ENCODE results near the gene EFS.
A peak's percentile ranks its signal among the peaks of the same experiment; 100 is the strongest.

The EFS gene

DNA sequence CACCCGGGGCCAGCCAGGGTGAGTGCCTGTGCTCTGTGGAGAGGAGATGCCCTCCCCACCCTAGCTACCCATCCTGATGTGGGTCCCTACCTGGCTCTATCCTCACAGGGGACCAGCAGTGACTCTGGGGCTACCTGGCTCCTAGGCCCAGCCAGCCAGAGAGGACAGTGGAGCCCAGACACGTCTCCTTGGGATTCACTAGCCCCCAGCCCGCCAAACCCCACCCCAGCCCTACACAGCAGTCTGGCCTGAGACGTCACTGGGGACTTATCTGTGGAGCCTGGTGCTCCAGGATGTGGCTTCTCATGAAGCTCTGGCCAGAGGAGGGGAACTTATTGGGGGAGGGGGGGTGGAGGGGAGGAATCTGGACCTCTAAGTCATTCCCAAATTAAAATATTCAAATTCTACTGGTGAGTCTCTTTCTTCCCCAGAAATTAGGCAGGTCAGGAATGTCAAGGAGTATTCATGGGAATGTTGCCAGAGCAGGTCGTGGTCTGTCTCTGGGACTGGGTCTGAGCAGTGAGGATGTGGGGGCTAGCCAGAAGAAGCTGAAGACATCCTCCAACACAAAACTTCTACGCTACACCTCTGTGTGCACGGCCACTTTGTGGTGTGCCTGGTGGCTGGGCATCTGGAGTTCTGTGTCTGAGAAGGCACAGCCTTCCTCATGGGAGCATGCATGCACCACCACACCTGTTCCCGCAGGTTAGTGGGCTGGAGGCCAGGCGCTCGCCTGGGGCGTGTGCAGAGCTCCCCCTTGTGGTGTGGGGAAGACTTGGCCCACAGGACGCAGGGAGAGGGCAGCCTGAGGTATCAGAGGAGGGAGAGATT, 14.6 kb upstream of the EFS start:
- peak; percentile 45 to 49 for DNase-seq (ENCODE audit: low read depth in 1 of 2, low spot score in 1 of 2)

DNA sequence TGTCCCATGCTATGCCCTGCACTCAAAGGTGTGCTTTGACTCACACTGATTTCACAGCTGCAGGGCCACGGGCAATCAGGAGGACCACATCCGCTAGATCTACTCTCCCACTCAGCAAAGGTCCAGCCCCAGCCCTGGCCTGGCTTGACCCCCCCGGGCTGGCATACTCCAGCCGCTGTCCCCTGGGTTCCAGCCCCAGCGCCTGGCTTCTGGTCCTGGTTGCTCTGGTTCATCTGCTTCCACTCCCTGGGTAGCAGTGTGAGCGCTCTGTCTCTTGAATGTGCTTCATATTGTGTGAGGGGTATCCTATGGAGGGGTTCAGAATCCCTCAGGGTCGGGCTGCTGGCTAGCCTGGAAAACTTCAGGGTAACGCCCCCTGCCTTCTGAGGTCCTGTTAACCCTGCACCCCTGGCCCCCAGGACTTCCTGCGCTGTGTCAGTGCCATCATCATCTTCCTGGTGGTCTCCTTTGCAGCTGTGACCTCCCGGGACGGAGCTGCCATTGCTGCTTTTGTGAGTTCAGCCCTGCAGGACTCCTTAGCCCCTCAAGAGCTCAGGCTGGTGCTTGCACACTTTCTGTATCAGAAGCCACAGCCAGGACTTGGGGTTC, 13.7 kb upstream of the EFS start:
- no peak for DNase-seq (ENCODE audit: low read depth in 1 of 2, low spot score in 1 of 2)

DNA sequence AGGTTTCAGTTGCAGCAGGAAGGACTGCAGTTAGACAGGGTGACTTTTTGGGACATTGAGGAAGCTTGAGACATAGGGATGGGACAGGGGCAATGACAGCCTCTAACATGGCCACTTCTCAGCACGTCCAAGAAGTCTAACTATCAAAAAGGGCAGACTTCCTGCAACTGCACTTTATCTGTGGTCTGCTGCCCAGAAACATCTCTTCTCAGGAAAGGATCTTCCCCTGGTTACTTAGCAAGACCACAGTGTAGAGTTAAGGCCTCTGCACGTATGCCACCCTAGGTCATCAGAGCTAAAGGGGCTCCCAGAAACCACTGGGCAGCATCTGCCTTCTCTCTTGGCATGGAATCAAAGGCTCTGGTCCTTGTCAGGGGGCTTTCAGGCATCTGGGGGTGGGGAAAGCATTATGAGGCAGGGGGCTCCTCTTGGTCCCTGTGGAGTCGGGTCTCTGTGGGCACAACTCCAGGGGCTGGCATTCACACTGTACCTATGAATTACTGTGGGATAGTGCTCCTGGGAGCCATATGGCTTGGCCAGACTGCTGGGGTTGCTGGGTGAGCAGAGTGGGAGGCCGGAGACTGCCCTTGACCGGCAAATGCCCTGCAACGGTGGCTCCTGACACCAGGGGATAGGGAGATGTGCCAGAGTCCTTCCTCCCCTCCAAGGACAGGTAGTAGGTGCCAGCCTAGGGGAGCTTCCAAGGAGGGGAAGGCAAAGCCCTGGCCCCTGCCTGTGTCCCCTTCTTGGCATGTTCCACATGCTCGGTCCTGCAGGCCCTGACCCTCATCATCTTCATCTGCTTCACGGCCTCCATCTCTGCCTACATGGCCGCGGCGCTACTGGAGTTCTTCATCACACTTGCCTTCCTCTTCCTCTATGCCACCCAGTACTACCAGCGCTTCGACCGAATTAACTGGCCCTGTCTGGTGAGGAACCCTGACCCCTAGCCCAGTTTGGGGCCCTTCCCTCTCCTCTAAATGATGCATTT, 12.9 kb upstream of the EFS start:
- DNase-seq (ENCODE audit: low read depth in 1 of 2, low spot score in 1 of 2) = no peak

DNA sequence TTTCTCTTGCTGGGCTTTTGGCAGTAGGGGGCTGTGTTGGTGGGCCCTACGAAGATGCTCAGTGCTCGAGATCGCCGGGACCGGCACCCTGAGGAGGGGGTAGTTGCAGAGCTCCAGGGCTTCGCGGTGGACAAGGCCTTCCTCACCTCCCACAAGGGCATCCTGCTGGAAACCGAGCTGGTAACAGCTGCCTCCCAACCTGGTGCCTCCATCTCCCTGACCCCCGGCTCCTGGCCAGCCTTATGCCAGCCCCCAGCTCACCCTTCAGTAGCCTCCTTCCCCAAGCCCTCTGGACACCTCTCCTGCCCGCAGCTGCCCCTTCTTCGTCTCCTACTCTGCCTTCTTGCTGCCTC, 12.2 kb upstream of the EFS start:
- no peak for DNase-seq (ENCODE audit: low read depth in 1 of 2, low spot score in 1 of 2)

DNA sequence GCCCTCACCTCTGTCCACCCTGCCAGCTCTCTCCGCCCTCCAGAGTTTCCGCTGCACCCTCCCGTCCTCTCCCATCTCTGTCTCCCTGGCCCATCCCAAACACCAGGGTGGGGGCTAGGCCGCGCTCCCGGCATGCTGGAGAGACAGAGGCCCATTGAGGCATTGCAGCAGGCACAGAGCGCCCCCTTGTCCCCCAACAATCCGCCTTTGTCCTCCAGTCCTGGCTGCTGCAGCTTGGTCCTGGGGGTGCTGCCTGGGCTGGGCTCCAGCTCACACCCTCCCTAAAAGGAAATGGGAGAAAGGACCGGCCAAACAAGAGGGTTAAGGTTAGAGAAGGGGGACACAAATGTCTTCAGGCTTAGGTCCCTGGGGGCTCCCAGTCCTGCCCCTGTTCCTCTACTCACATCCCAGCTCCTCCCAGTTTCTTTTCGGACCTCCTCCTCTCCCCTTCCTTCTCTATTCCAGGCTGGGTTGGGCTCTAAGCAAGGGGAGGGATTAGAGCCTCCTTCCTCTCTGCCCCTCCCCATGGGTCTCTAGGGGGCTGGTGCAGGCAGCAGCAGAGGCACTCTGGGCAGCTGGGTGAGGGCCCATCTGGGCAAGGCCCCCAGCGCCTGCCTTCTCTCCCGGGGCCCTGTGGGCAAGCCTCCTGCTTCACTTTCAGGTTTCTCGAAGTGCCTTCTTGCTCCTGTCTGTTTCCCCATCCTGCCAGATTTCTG, 11.7 kb upstream of the EFS start, which contains the start of gene CMTM5:
Gene CMTM5 (plus strand): TSS at position 565 of the 716 bp plus-strand sequence. CDS start 206 bp downstream, outside the sequence.
- DNase-seq (ENCODE audit: low read depth in 1 of 2, low spot score in 1 of 2) = no peak

DNA sequence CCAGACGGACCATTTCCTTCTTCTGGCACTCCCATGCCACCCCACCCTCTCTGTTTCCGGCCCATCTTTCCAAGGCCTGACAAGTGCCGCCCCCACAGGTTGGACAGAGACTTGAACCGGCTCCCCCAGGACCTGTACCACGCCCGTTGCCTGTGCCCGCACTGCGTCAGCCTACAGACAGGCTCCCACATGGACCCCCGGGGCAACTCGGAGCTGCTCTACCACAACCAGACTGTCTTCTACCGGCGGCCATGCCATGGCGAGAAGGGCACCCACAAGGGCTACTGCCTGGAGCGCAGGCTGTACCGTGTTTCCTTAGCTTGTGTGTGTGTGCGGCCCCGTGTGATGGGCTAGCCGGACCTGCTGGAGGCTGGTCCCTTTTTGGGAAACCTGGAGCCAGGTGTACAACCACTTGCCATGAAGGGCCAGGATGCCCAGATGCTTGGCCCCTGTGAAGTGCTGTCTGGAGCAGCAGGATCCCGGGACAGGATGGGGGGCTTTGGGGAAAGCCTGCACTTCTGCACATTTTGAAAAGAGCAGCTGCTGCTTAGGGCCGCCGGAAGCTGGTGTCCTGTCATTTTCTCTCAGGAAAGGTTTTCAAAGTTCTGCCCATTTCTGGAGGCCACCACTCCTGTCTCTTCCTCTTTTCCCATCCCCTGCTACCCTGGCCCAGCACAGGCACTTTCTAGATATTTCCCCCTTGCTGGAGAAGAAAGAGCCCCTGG, 10.7 kb upstream of the EFS start:
- no peak for DNase-seq (ENCODE audit: low read depth in 1 of 2, low spot score in 1 of 2)

DNA sequence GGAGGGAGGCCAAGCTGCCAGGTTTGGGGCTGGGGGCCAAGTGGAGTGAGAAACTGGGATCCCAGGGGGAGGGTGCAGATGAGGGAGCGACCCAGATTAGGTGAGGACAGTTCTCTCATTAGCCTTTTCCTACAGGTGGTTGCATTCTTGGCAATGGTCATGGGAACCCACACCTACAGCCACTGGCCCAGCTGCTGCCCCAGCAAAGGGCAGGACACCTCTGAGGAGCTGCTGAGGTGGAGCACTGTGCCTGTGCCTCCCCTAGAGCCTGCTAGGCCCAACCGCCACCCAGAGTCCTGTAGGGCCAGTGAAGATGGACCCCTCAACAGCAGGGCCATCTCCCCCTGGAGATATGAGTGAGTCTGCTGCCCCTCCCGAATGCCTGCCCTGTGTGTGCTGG, 8.1 kb upstream of the EFS start:
- no peak for DNase-seq (ENCODE audit: low read depth in 1 of 2, low spot score in 1 of 2)

DNA sequence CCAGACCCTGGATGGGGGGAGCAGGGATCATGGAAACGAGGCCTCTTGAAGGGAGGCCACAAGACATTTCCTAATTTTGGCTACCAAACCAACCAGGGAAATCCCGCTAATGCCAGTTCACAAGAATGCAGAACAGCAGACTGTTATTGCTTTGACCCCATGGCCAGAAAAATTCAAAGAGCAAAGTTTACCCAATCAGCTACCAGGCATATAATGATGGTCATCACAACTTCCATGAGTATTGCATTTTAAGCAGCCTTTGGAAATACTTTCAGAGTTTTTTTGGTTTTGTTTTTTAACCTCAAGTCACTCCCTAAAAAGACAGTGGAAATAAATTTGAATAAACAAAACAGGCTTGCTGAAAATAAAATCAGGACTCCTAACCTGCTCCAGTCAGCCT, 7.5 kb upstream of the EFS start, which contains the start of gene IL25:
Gene IL25 (plus strand): TSS at position 301 of the 400 bp plus-strand sequence.
- no peak for DNase-seq (ENCODE audit: low read depth in 1 of 2, low spot score in 1 of 2)

DNA sequence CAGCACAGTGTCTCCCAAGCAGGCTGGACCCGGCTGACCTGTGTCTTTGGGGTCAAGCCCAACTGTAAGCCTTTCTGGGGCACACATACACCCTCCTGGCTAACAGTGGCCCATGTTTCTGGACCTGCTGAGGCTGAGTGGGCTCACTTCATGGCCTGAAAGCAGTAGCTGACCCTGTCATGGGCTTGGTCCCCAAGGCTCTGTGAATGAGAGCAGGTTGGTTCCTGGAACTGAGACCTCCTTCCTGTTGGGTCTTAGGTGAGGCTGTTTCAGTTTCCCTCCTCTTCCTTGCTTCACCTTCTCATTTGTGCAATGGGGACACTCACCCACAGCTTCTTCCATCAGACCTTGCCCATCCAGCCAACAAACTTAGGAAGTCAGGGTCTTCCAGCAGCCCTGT, 6.9 kb upstream of the EFS start:
- DNase-seq (ENCODE audit: low read depth in 1 of 2, low spot score in 1 of 2) = no peak

DNA sequence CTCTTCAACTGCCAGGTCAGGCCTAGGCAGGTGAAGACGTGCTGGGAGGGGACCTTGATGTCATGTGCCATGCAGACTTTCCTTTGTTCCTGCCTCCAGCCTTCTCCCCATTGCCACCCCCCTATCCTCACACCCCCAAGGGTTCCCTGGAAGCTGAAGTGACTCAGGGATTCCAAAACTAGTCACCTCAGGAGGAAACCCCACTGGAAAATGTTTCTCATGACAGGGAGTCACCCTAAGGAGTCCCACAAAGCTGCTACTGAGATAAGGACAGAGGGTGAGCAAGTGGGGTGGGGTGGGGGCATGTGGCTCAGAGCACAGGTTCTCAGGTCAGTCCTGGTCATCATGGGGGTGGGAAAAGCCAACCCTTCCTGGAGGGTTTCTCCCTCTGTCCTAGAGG, 5.2 kb upstream of the EFS start:
- DNase-seq (ENCODE audit: low read depth in 1 of 2, low spot score in 1 of 2) = no peak

DNA sequence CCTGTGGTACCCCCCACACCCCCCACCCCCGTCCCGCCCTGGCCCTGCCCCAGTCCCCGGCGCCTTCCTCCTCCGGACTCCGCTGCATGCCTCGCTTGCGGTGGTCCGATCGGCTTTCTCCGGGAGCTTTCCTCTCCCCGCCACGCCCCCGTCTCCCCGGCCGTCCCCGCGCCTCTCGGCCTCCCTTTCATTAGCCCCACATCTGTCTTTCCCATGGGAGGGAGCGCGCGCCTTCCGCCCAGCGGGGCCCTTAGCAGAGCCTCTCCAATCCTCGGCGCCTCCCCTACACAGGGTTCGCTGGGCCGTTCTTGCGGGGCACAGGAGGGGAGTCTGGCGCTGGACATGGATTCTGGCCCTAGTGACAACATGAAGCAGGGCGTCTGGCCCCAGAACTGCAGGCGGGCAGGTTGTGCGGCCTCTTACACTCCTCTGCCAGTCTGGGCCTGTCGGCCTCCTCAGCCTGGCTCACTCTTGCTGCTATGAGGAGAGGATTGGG, 1.5 kb upstream of the EFS start:
- DNase-seq (ENCODE audit: low read depth in 1 of 2, low spot score in 1 of 2) = no peak

DNA sequence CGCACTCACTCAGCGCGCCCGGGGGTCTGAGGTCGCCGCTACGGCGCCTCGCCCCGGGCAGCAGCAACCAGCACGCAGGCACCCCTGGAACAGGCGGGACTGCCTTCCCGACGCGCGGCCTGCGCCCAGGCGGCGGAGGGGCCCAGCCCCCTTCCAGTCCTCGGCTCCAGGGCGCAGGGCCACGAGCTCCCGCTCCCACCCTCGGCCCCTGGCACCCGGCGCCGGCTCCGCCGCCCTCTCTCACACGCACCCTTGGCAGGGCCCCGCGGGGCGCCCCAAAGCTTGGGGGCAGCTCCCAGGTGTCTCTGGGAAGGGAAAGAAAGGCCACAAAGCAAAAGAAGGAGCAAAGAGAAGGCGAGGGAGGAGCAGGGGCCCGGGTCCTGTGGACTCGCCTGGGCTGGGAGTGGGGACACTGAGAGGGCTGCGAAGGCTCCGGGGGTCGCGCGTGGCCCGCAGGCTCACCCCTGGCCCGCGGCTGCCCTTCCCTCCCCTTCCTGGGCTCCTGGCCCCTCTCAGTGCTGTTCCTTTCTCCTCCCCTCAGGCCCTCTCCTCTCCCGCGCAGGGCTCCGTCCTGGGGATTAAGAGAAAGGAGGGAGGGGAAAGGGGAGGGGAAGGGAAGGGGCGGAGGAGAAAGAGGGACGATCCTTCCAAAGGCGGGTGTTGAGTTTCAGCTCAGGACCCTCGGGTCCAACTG, 907 bp upstream of the EFS start:
- no peak for DNase-seq (ENCODE audit: low read depth in 1 of 2, low spot score in 1 of 2)

DNA sequence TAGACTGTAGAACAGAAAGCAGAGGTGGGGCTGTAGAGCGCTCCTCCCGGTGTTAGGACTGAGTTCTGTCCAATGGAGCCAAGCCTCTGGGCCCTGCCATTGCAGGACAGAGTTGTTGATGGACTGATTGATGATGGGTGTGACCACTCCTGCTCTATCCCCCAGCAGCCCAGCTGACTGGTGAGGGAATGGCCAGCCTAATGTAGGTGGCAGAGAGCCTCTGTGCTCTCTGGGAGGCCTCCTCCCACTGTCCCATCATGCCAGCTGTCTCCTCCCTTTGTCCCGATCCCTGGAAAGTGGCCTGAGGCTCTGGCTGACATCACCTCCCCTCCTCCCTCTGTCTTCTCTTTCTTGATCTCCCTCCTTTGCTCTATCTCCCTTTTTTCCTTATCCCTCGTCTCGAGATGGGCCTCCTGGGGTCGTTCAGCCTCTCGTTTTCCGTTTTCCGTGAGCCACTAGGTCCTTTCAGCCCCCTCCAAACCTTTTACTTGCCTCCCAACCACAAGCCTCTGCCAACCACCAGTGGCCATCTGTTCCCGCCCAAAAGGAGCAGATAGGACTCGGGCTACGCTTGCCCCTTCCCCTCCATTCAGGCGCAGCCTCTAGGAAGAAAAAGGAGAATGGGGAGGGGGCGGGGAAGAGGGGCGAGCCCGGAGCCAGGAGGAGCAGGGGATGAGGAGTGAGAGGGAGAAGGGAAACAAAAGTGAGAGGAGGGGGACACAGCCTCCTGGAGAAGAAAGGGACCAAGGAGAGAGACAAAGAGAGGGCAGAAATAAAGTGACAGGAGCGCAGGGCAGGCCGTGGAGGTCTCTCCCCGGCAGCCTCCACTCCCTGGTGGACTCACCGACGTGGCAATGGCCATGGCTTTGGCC, 572 bp downstream of the EFS start:
- no peak for DNase-seq (ENCODE audit: low read depth in 1 of 2, low spot score in 1 of 2)

DNA sequence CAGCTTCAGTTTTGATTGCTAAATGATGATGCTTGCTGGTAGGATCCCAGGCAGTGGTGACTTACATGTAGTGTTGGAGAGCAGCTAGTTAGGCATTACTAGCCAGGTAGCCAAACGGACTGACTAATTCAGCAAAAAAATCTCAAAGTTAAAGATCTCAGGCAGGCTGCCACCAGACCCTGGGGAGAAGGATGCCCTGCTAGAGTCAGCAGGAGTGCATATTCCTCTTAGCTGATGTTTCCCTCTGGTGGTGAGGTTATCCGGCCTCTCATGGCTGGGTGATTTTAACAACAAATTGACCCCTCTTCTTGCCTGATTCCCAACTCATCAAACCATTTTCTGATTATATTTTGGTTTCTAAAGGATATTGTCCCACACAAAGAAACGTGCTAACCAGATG, 2.8 kb downstream of the EFS start:
- no peak for DNase-seq (ENCODE audit: low read depth in 1 of 2, low spot score in 1 of 2)

DNA sequence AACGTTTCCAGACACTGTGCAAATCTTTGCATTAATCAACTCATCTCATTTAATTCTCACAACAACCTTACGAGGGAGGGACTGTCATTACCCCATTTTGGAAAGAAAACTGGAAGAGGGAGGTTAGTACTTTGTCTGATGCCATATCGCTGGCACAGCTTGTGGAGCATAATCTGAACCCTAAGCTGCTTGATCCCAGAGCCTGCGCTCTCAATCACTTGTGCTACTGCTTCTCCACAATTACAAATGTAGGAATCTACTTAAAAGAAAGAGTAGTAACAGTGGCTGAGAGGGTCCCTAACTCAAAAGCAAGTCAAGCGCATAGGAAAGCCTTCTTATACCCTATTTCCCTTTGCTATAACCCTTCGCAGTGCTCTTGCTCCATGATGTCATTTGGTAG, 3.2 kb downstream of the EFS start:
- DNase-seq (ENCODE audit: low read depth in 1 of 2, low spot score in 1 of 2) = no peak

DNA sequence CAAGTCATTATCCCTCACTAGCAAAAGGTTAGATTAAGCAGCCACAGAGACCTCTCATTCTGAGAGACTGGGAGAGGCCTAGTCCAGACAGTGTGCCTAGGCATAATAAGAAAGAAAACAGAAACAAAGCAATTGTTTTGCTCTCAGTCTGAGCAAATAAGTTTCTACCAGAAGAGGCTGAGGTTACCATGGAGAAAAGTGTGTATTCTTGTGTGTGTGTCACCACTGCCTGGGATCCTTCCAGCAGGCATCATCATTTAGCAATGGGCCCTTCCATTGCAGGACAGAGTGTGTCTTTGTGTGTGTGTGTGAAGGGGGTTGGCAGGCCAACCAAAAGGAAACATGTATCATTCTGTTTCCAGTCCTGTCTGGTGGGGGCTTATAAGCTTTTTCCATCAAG, 3.7 kb downstream of the EFS start:
- DNase-seq (ENCODE audit: low read depth in 1 of 2, low spot score in 1 of 2) = no peak

DNA sequence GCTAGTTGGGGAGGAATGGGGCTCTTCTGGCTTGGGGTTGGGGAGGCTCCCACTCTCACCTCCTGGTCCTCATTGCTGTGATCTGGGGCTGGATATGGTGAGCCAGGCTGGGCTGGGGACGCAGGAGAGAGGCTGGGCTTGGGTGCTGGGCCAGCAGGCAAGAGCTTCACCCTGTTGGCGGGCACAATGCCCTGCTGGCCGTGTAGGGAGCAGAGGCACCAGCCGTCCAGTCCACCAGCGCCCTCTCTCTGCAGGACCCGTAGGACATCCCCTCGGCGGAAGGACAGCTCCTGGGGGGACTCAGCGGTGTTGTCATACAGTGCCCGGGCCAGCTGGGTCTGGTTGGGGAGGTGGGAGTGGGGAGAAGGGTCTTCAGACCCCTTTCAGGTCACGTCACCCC, 4.5 kb downstream of the EFS start:
- no peak for DNase-seq (ENCODE audit: low read depth in 1 of 2, low spot score in 1 of 2)

DNA sequence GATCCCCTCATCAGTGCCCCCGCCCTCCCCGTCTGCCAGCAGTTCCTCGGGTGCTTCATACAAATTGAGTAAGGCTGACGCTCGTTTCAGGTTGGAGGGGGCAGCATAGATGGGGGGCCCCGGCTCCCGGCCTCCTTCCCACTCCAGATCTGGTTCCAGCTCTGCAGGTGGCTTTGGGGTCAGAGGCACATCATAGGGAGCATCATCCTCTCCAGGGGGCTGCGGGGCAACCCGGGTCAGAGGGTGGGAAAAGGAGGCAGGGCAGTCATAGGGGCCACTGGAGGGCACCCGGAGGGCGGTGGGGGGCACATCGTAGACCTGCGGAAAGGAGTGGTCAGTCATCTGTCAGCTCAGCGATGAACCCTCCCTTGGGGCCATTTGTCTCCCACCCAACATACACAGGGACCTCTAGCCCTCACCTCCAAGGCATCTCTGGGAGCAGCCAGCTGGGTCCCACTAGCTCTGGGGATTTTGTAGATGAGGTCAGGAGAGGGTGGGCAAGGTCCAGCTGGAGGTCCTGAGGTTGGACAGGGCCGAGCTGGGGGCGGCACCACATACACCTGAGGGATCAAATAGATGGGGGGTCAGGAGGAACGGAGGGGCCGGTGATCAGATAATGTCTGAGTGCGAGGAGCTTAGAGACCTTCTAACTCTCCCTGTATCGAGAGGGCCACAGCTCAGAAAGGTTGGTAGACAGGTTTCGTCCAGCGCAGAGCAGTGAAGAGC, 5.1 kb downstream of the EFS start:
- no peak for DNase-seq (ENCODE audit: low read depth in 1 of 2, low spot score in 1 of 2)

Data from activated CD4-positive, alpha-beta T cell treated with anti-CD3 and anti-CD28 coated beads, Interleukin-2, amount 50 U/mL, for 24 hours (primary cell).